Measurements from ENCODE around the gene NT5DC4. TPM values are rescaled to one million over a fixed set of nuclear protein-coding genes. Genes with fewer than 3 reads are reported as not detected.

Gene NT5DC4
- total and polyA plus RNA-seq, 2 experiments from 2014 or later, result not detected

GRCh38 chr2:112762276-112762675, 41.5 kb downstream of the NT5DC4 start:
- DNase-seq, result no peak
- no peaks in the 10 kb centered on the region; the same call in 1 of the 2 replicates for H3K4me1 ChIP-seq (ENCODE audit: insufficient read depth)
- H2AFZ ChIP-seq, result peak overlapping the region; percentile 95; the same call in 1 of the 2 replicates
- no peaks in the 10 kb centered on the region for H4K20me1 ChIP-seq (ENCODE audit: insufficient read depth)
- peaks cover 54% of the 10 kb centered on the region for H3K79me2 ChIP-seq (ENCODE audit: insufficient read depth)
- no peak overlapping the region for H3K27ac ChIP-seq
- no peak overlapping the region for H3K4me2 ChIP-seq (ENCODE audit: unreplicated experiment)
- no peaks in the 10 kb centered on the region for H3K9me3 ChIP-seq (ENCODE audit: low read depth)
- in situ Hi-C loops (cut with MboI), result no loop called here
- no peaks in the 10 kb centered on the region for H3F3A ChIP-seq (ENCODE audit: insufficient read depth)
- 96 to 99% methylated on average over 4 of the region's 4 CpGs for WGBS, 2 experiments (ENCODE audit: low coverage in 1 of 2, low lambda C conversion rate in 2 of 2, missing lambda C conversion rate in 2 of 2)
- no peak overlapping the region for H3K4me3 ChIP-seq
- H3K9me2 ChIP-seq (ENCODE audit: insufficient read depth), result no peaks in the 10 kb centered on the region
- H3K9ac ChIP-seq, result no peak overlapping the region
- H3K27me3 ChIP-seq (replicated peaks; ENCODE audit: insufficient read depth), result no peaks in the 10 kb centered on the region
- no peak for TF ChIP-seq EZH2 (IDR thresholded peaks at IDR 0.05; ENCODE audit: insufficient read depth, poor library complexity, severe bottlenecking)
- no peak for TF ChIP-seq EZH2phosphoT487 (IDR thresholded peaks at IDR 0.05; ENCODE audit: insufficient read depth, low read depth)
- no peaks in the 10 kb centered on the region for H3K36me3 ChIP-seq (ENCODE audit: low read depth)

- Histone ChIP-seq H3K9me3 (ENCODE audit: low read depth) (no peaks in the 10 kb centered on the region), H3K79me2 (ENCODE audit: insufficient read depth) (peaks cover 47% of the 10 kb centered on the region), H3K4me3 (peak within 1 kb of the TSS; percentile 85), H2AFZ (peak within 1 kb of the TSS; percentile 95), H4K20me1 (ENCODE audit: insufficient read depth) (no peaks in the 10 kb centered on the region), H3K27me3 (replicated peaks; ENCODE audit: insufficient read depth) (no peaks in the 10 kb centered on the region), H3K27ac (peak within 1 kb of the TSS; percentile 34), H3K4me2 (ENCODE audit: unreplicated experiment) (peak within 1 kb of the TSS; percentile 84), H3K4me1 (ENCODE audit: insufficient read depth) (no peaks in the 10 kb centered on the region; the same call in 1 of the 2 replicates), H3K9ac (peak within 1 kb of the TSS; percentile 84), H3F3A (ENCODE audit: insufficient read depth) (peaks cover 5% of the 10 kb centered on the region; the same call in 1 of the 2 replicates), H3K36me3 (ENCODE audit: low read depth) (no peaks in the 10 kb centered on the region), H3K9me2 (ENCODE audit: insufficient read depth) (no peaks in the 10 kb centered on the region)
- TF ChIP-seq EZH2 (IDR thresholded peaks at IDR 0.05; ENCODE audit: insufficient read depth, poor library complexity, severe bottlenecking), result no peak
- TF ChIP-seq EZH2phosphoT487 (IDR thresholded peaks at IDR 0.05; ENCODE audit: insufficient read depth, low read depth), result no peak
- in situ Hi-C loops (cut with MboI), result no loop called here
- peak; percentile 100 for DNase-seq
- 2% methylated on average over 69 to 78 of the region's 79 CpGs for WGBS, 2 experiments (ENCODE audit: low coverage in 1 of 2, low lambda C conversion rate in 2 of 2, missing lambda C conversion rate in 2 of 2)
Measured at GRCh38 chr2:112764071-112765044, 43.5 kb downstream of the NT5DC4 start, which contains the start of gene CKAP2L. TSS of gene CKAP2L (minus strand) at chr2:112764609. CDS start at chr2:112764598, 11 bp downstream.

GRCh38 chr2:112765251-112765650, 44.4 kb downstream of the NT5DC4 start:
- in situ Hi-C loops (cut with MboI), result no loop called here
- TF ChIP-seq EZH2phosphoT487 (IDR thresholded peaks at IDR 0.05; ENCODE audit: insufficient read depth, low read depth) (no peak), EZH2 (IDR thresholded peaks at IDR 0.05; ENCODE audit: insufficient read depth, poor library complexity, severe bottlenecking) (no peak)
- peak overlapping the region; percentile 84 for H3K4me2 ChIP-seq (ENCODE audit: unreplicated experiment)
- 60 to 69% methylated on average over 4 of the region's 4 CpGs for WGBS, 2 experiments (ENCODE audit: low coverage in 1 of 2, low lambda C conversion rate in 2 of 2, missing lambda C conversion rate in 2 of 2)
- no peaks in the 10 kb centered on the region for H4K20me1 ChIP-seq (ENCODE audit: insufficient read depth)
- peaks cover 5% of the 10 kb centered on the region; the same call in 1 of the 2 replicates for H3F3A ChIP-seq (ENCODE audit: insufficient read depth)
- H3K27me3 ChIP-seq (replicated peaks; ENCODE audit: insufficient read depth), result no peaks in the 10 kb centered on the region
- H3K9me2 ChIP-seq (ENCODE audit: insufficient read depth), result no peaks in the 10 kb centered on the region
- H3K4me3 ChIP-seq, result peak overlapping the region; percentile 85
- H3K36me3 ChIP-seq (ENCODE audit: low read depth), result no peaks in the 10 kb centered on the region
- H3K79me2 ChIP-seq (ENCODE audit: insufficient read depth), result peaks cover 40% of the 10 kb centered on the region
- H2AFZ ChIP-seq, result peak overlapping the region; percentile 95
- H3K9ac ChIP-seq, result peak overlapping the region; percentile 84
- no peaks in the 10 kb centered on the region; the same call in 1 of the 2 replicates for H3K4me1 ChIP-seq (ENCODE audit: insufficient read depth)
- H3K27ac ChIP-seq, result no peak overlapping the region
- no peaks in the 10 kb centered on the region for H3K9me3 ChIP-seq (ENCODE audit: low read depth)
- DNase-seq, result peak; percentile 11

- 70 to 71% methylated on average over 6 of the region's 6 CpGs for WGBS, 2 experiments (ENCODE audit: low coverage in 1 of 2, low lambda C conversion rate in 2 of 2, missing lambda C conversion rate in 2 of 2)
- no peak for TF ChIP-seq EZH2phosphoT487 (IDR thresholded peaks at IDR 0.05; ENCODE audit: insufficient read depth, low read depth)
- no peak for TF ChIP-seq EZH2 (IDR thresholded peaks at IDR 0.05; ENCODE audit: insufficient read depth, poor library complexity, severe bottlenecking)
- H3K9me2 ChIP-seq (ENCODE audit: insufficient read depth), result no peaks in the 10 kb centered on the region
- no peaks in the 10 kb centered on the region for H3K27me3 ChIP-seq (replicated peaks; ENCODE audit: insufficient read depth)
- peak overlapping the region; percentile 67 for H2AFZ ChIP-seq
- 0 out of 2 replicates have a peak overlapping the region, but pooled peaks have one; percentile 24 for H3K4me3 ChIP-seq
- no peaks in the 10 kb centered on the region for H4K20me1 ChIP-seq (ENCODE audit: insufficient read depth)
- H3K79me2 ChIP-seq (ENCODE audit: insufficient read depth), result peaks cover 14% of the 10 kb centered on the region
- no peaks in the 10 kb centered on the region for H3K36me3 ChIP-seq (ENCODE audit: low read depth)
- no peaks in the 10 kb centered on the region for H3K9me3 ChIP-seq (ENCODE audit: low read depth)
- peak overlapping the region; percentile 59 for H3K4me2 ChIP-seq (ENCODE audit: unreplicated experiment)
- H3F3A ChIP-seq (ENCODE audit: insufficient read depth), result peaks cover 5% of the 10 kb centered on the region; the same call in 1 of the 2 replicates
- in situ Hi-C loops (cut with MboI), result no loop called here
- H3K27ac ChIP-seq, result no peak overlapping the region
- peak; percentile 15 for DNase-seq
- H3K9ac ChIP-seq, result peak overlapping the region; percentile 22; the same call in 1 of the 2 replicates
- no peaks in the 10 kb centered on the region; the same call in 1 of the 2 replicates for H3K4me1 ChIP-seq (ENCODE audit: insufficient read depth)
Measured at GRCh38 chr2:112767693-112768330, 47.0 kb downstream of the NT5DC4 start.

All from GM23248 (cell line).